Stimulated activated CD4-positive, alpha-beta T cell treated with anti-CD3 and anti-CD28 coated beads, Interleukin-1b, Interleukin-23, amount 100 ng/mL, for 1 hour (primary cell): ENCODE results near the gene MSRB3.
"Not testable (repeated sequence)": the region's sequence is repeated elsewhere in the genome, so short reads cannot be mapped to it uniquely, and the experiment has no call there.

ENCODE experiments used
- DNase-seq, 2 donors: peaks; one replicate each; pipeline ENCODE4 v3.0.0-alpha.2; 2020; ENCODE audit warnings: low read depth in 2 of 2

MSRB3 gene

DNA sequence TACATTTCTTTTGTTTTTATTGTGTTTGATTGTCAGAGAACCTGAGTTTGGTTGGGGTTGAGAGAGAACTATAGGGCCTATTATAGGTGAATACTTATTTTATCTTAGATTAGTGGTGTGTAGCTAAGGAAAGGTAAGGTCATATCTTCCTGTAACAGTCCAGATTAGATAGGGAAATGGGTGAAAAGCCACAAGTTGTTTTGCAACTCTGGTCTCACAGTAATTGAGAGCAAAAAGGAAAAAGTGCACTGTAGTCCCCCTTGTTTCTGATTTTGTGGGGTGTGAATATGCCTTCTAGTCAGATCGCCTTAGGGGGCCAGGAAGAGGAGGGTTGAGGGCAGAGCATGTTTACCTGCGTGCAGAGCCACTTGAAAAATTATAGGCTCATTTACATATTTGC, 8.9 kb downstream of the MSRB3 start:
- no peak for DNase-seq

DNA sequence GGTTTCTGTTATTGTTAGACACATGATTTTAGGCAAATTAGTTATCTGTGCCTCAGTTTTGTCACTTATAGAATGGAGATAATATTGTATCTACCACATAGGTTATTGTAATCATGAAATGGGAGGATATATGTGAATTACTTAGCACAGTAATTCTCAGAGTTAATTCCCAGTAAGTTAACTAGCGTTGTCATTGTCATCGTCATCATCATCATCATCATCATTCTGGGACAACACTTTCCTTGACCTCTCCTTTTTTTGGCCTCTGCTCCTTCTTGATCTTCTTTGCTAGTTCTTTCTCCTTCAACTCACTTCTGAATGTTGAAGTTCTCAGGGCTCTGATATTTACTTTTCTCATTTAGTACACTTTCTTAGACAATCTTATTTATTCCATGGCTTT, 13.8 kb downstream of the MSRB3 start:
- no peak for DNase-seq

DNA sequence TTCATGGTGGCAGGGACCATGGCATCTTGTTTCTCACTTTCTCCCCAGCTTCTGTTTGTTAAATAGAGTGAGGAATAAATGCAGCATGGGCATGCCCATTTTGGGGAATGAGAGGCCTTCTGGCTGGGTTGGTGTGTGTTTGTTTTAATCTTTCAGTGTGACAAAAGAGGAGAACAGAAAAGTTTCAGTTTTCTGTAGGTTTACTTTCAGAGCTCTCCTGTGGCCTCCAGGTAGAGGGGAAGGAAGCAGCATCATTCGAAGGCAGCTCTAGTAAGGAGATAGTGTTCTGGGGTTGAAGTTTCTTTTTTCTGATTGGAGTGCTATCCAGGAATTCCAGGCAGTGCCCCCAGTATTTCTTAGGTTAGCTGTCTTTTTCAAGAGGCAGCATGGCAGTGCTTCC, 15.3 kb downstream of the MSRB3 start:
- DNase-seq: no peak

DNA sequence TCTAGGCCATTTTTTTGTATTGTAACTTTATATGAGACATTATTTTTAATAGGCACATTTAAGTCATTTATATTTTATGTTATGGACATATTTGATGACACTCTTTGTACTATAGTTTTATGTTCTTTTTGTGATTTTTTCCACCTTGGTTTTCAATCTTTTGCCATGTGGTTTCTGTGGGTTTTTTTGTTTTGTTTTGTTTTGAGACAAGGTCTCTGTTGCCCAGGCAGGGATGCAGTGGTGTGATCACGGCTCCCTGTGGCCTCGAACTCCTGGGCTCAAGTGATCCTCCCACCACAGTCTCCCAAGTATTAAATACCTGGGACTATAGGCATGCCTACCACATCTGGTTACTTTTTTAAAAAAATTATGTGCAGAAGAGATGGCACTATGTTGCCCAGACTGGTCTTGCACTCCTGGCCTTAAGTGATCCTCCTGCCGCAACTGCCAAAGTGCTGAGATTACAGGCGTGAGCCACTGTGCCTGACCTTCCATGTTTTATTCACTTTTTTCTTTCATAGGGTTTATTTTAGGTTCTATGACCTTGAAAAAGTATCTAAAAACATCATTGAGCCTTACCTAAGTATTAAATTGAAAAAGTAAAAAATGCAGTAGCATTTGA, 16.3 kb downstream of the MSRB3 start:
- DNase-seq: no peak

DNA sequence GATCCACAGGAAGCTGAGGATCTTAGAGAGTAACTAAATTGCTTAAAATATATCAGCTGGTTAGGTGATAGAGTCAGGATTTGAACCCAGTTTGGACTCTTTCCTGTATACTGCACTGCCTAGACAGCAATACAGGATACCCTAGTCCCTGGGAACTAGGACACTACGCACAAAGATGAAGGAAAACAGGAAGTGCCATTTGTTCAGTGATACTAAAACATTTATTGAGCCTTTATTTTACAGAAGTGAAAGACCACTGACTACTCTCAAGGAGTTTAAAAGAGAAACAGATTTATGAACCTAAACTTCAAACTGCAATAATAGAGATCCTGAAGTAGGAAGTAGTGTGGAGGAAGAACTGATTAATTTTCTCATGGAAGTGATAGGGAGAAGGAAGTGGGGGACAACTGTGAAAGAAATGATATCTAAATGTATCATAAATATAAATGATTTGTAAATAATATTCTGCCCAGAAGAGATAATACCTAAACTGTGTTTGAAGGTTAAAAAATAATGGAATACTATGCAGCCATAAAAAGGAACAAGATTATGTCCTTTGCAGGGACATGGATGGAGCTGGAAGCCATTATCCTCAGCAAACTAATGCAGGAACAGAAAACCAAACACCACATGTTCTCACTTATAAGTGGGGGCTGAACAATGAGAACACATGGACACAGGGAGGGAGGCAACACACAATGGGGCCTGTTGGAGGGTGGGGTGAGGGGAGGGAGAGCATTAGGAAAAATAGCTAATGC, 18.2 kb downstream of the MSRB3 start:
- no peak for DNase-seq

DNA sequence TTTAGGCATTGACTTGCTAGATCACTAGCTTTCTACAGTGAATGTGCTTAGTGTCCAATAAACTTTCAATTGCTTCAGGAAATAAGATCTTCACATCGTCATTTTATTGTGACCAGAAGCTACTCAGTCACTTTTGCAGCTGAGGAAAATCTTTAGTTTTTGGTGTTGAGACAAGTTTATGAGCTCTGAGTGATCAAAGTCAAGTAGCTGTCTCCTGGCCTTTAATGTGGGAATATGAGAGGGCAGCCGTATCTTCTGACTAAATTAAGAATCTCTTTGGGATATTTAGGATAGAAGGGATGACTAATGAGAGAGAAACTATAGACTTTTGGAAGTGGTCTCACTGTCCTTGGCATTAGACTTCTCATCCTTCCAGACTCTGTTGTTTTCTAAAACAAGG, 21.6 kb downstream of the MSRB3 start:
- DNase-seq: no peak

DNA sequence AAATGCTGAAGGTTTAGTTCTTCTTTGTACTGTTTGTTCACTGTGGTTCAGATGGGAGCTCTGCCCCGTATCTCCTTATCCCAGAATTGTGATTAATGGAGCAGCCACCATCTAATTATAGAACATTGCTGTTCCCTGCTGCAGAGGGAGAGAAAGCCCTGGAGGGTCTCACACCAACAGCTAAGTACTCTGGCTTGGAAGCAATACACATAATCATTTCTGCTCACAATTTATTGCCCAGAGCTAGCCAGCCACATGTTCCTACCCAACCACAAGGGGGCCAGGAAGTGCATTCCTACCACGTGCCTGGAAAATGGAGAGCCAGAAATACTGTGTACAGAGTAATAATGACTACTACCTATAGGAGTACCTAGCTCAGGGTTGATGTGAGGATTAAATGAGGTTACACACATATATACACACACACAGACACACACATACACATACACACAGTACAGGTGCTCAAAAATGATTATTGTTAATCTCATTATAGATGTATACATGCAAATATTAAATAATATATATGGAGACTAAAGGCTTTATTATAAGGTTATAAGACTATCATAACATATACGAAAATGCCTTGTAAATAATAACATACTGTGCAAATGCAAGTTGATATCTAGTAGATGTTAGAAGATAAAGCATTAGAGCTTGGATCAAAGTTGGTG, 22.3 kb downstream of the MSRB3 start:
- no peak for DNase-seq

DNA sequence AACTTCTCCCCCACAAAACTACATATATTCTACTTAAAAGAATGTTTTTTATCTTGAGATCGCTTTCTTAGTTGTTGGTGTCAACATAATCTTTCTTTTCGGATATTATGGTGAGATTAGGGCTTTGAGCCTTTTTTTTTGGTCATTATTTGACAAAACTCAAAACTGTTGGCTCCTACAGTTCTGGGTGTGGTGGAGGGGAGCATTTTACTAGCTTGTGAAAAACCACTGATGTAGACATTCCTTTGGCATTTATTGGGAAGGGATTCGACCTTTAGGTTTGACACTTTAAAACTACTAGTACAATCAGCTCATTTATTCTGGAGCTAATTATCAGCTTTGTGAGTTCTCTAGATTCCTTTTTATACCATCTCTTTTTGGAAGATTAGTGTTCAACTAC, 24.4 kb downstream of the MSRB3 start:
- DNase-seq: no peak

DNA sequence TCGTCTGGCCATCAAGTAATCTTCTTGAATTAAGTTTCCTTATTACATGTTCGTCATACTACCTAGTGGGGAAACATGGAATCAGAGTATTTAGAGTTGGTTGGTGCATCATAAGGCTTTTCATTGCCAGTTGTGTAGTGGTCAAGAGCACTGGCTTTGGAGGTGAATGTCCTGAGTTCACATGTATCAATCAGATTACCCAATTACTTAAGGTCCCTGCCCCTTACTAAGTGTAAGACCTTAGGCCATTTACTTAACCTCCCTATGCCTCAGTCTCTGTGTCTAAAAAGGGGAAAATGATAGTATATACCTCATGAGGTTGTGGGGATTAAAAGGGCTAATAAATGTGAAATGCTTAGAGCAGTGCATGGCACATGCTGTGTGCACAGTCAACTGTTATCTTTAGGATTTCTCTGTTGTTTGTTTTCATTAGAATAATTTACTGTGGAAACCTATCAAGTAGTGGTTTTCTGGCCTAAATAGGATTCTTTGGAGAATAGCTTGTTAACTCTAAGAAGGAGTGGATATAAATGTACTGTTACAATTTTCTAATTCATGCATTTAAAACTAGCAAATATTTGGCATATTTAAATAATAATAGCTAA, 27.0 kb downstream of the MSRB3 start:
- DNase-seq: no peak

DNA sequence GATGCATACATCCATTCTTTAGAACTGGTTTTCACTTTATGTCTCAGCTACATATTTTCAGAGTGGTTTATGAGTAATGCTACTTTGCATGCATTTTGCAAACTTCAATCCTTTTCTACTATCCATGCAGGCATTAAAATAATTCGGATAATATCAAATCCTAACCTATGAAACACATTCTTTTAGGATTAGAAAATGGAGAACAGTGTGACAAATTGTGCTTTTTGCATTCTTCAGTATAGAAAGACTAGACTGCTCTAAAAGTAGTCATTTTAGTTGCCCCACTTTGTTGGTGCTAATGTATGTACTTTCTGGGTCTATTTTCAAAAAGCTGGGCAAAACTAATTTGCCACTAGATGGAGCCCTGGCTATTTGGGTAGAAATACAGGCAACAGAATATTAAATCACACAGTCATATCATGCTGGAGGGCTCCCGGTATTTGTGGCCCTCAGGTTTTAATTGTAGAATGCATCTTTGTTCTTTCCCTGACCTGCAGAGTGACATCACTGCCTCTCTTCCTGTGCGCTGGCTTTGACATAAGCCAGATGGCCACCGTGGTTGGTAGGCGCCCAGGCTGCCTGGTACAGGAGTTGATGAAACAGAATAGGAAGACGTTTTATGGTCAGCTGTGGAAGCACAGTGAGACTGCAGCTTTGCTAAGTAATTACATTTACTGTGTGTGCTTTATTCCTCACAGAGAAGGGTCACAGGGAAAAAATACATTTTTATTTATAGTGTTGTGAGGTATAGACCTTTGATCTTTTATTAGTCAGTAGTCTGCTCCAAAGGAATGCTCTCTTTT, 28.1 kb downstream of the MSRB3 start:
- no peak for DNase-seq

DNA sequence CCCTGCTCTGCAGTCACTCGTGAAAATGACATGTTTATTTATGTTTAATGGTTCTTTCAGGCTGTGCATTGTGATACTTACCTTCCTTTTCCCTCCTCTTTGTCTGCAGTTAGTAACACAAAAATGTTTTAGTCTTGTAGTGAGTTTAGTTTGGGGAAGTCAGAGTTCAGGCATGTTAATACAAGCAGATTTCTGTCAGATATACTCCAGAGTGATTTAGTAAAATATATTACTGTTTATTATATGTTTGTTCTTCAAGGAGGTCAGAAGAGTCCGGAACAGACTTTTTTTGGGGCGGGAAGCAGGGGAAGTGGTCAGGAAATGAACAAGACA, 28.7 kb downstream of the MSRB3 start:
- DNase-seq: no peak

DNA sequence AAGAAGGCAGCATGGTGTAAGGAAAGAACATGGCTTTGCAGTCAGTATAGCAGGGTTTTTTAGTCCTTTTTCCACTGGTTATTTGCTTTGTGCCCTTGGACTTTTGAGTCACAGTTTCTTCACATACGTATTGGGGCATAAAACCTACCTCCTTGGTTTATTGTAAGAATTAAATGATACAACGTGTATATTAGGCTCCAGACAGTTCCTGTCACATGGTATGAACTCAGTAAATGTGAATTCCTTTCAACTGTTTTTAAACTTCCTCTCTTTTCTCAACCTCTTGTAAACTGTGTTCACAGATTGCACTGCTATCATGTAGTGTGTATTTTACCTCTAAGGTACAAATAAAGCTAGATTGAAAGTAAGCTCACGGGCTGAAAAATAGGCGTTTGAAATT, 29.5 kb downstream of the MSRB3 start:
- DNase-seq: no peak

DNA sequence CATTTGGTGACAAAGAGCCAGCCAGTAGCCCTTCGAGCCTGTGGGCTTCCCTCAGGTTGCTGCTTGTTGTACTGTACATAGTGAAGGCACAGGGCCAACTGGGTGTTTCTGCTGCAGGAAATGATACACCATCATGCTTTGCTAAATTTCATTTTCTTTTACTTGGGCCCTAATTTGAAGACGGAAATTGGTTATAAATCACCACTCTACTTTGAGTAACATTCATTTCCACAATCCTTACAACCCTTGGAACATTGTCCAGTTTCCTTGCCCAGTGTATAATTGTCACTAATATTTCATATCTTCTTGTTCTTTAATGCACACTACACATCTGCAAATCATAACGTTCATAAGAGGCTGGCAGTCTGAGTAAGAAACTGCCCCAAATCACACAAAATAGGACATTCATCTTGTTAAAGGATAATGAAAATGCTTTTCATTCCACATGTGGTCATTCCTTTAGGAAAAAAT, 30.2 kb downstream of the MSRB3 start:
- DNase-seq: no peak

DNA sequence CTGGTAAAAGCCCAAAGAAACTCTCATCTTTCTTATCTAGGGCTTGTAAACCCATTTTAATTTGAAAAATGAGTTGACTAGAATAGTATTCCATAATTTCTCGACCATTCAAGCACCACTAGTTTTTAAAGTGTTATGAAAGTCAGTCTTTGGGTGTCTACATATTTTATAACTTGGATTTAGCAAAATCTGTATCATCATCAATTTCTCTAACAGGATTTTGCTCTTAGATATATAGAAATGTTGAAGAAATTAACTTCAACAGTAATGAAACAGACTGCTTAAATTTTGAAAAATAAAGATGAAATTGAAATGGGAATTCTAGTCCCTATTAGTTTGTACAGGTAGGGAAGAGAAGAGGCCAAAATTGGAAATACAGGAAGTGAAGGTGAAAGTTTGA, 32.8 kb downstream of the MSRB3 start:
- DNase-seq: no peak

DNA sequence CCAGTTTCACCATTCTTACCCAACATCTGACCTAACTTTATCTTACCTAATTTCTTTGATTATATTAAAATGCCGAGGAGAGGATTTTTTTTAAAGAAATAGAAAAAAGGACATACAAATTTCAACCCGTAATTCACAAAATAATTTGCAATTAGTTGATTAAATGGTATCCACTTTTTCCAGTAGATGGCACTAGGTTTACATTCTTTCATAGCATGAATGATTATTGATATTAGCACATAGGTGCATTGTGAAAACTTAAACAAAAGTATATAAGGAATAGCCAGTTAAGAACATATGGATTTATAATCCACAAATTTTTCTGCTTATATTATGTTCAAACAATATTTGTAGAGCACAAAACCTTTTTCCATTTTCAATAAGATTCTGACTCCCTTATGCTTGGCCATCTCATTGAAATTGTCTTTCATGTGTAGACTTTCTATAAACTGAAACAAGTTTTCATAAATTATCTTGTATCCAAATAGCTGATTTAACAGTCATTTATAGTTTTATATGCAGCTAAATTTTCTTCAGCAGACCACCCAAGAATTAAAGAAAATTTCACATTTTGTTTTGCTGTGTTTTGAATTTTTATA, 35.3 kb downstream of the MSRB3 start:
- no peak for DNase-seq

DNA sequence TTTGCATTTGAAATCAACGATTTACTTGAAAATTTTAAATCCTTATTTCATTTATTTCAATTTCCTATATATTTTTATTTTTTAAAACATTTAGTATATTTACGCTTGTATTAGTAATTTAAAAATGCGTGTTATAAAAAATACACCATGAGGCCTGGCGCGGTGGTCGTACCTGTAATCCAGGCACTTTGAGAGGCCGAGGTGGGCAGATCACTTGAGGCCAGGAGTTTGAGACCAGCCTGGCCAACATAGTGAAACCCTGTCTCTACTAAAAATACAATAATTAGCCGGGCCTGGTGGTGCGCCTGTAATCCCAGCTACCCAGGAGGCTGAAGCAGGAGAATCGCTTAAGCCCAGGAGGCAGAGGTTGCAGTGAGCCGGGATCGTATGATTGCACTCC, 36.8 kb downstream of the MSRB3 start:
- DNase-seq: not testable (repeated sequence)

DNA sequence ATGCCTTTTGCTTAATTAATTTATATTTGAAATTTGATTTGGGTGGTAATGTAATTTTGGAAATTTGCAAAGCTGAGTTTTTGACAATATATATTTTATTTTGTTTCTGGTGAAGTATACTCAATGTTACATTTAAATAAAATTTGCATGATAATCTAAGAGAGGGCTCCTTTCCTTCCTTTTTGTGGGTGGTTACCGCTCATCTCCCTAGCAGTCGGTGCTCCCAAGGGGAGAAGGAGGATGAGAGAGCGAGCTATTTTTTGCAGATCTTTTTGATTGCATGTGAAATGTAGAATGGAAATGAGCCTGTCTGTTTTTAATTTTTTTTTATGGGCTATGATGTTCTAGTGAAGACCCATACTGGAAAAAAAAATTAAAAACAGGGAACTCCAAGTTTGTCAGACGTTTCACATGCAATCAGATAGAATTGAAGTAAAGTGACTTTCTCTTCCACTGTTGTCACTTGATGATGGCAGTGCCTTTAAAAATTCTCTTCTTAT, 39.8 kb downstream of the MSRB3 start:
- no peak for DNase-seq

DNA sequence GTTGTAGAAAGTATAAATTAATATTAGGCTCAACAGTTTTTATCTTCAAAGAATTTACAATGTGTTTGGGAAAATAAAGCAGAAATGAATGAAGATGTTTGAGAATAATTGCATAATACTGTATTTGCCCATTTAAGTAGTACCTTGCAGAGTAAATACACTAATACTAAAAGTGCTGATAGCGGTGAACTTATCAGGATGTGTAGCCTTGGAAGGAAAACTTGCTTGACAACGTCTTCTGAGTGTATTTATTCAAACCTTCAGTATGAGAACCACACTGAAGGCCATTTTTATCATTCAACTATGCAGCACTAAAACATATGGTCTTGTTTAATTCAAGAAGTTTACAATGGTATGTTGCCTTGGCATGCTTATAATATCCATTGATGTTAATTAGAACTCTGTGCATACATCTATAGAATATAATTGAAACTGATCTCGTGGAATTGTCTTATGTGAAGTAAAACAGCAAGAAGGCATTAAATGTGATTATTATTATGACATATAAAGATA, 41.3 kb downstream of the MSRB3 start:
- DNase-seq: no peak

DNA sequence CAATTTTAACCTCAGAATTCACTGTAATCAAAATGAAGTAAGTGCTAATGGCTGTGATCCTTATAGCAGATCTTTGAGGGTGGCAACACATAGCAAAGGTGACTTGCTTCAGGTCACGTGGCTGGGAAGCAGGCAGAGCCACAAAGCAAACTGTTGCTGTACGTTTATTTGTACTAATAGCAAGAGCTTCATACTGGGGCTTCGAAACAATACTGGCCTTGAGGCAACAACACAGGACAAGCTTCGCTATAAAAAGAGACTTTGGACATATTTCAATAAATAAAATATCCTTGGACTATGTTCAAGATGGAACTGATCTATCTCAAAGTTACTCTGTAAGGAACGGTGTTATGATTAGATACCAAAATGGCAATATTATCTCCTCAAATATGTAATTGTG, 44.6 kb downstream of the MSRB3 start:
- no peak for DNase-seq

DNA sequence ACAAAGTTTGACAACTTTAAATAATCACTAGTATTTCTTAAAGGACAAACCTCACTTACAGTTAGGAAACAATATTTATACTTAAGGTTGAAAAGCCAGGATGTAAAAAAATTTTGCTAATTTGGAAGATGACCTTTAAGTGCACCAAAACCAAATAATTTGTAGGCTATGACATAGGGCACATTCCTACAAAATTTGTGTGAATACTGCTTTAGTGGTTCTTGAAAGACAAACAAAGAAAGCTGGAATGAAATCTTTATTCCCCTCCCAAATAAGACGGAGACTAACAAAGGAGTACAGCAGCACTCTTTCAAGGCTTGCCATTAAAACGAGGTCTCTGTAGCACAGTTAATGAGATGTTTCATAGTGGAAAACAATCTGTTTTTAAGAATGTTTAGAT, 45.6 kb downstream of the MSRB3 start:
- DNase-seq: no peak

DNA sequence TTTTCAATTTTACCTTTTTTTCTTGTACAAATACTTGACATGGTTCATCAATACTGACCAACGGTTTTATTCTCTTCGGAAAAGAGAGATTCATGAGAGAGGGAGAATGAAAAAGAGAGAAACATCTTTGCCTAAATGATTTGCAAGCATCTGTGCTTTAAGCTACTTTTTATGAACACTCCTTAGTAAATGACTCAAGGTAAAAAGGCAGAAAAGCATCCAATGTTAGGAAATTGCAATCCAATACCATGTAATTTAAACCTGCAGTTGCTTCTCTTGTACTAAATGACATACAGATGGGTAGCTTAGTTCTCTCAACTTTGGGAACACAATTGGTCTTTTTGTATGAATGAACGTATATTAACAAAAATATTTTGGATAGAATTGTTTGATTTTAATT, 46.1 kb downstream of the MSRB3 start:
- DNase-seq: no peak
